PC-3 (cell line): ENCODE measurements around the gene SLC8A1. TPM values are rescaled to one million over a fixed set of nuclear protein-coding genes. Genes with fewer than 3 reads are reported as not detected.
A peak's percentile ranks its signal among the peaks of the same experiment; 100 is the strongest.

ENCODE experiments used
- ATAC-seq: fragments of 200-7000 bp; cut with Tn5 transposase; 2 replicates; pipeline ENCODE4 v1.9.1; 2020; ENCODE audit warnings: mild to moderate bottlenecking, moderate library complexity
- BruUV-seq: library from RNA; stranded (reverse); fragments of 400-500 nt; replicated peaks from 2 replicates; lab custom pipeline; 2021; lab: Mats Ljungman, UMichigan
- CTCF ChIA-PET: fragments of 300-600 bp; sonication (Branson Sonifier 250); formaldehyde crosslinking; loops from one replicate; lab custom pipeline; 2022; ENCODE audit warnings: antibody characterized with exemption; lab: Charles Lee
- POLR2A ChIA-PET: fragments of 300-600 bp; sonication (Branson Sonifier 250); formaldehyde crosslinking; loops from one replicate; lab custom pipeline; 2022; ENCODE audit warnings: antibody characterized with exemption; ENCODE audit not compliant: unreplicated experiment; lab: Charles Lee
- DNase-seq: peaks from one replicate; pipeline ENCODE4 v3.0.0-alpha.2; 2015
- H2AFZ ChIP-seq: fragments of 300-600 bp; sonication (generic); 2 replicates; pipeline ENCODE4 v1.6.0; 2016; ENCODE audit warnings: antibody characterized with exemption, low read length
- H3F3A ChIP-seq: fragments of 300-600 bp; sonication (generic); one replicate; pipeline ENCODE4 v1.6.0; 2017; ENCODE audit warnings: antibody characterized with exemption, low read length, control low read depth, mild to moderate bottlenecking; ENCODE audit not compliant: unreplicated experiment
- H3K27ac ChIP-seq: fragments of 300-600 bp; sonication (generic); 2 replicates; pipeline ENCODE4 v1.5.1; 2016; ENCODE audit warnings: mild to moderate bottlenecking, low read length
- H3K27me3 ChIP-seq: fragments of 300-600 bp; sonication (generic); 2 replicates; pipeline ENCODE4 v1.6.1; 2016; ENCODE audit warnings: low read length, mixed read lengths
- H3K36me3 ChIP-seq: fragments of 300-600 bp; sonication (generic); 2 replicates; pipeline ENCODE4 v1.6.1; 2016; ENCODE audit warnings: low read depth, mixed run types, low read length, mixed read lengths
- H3K4me1 ChIP-seq: fragments of 300-600 bp; sonication (generic); 2 replicates; pipeline ENCODE4 v1.5.1; 2016; ENCODE audit warnings: low read length; ENCODE audit not compliant: insufficient read depth
- H3K4me2 ChIP-seq: fragments of 300-600 bp; sonication (generic); 2 replicates; pipeline ENCODE4 v1.6.0; 2016; ENCODE audit warnings: low read length
- H3K4me3 ChIP-seq: fragments of 300-600 bp; sonication (generic); 2 replicates; pipeline ENCODE4 v1.5.1; 2016; ENCODE audit warnings: mild to moderate bottlenecking, low read length, mixed read lengths
- H3K79me2 ChIP-seq: fragments of 300-600 bp; sonication (generic); 2 replicates; pipeline ENCODE4 v1.6.1; 2017; ENCODE audit warnings: low read length, mixed read lengths
- H3K9ac ChIP-seq: fragments of 300-600 bp; sonication (generic); 2 replicates; pipeline ENCODE4 v1.6.0; 2016; ENCODE audit warnings: mild to moderate bottlenecking, low read length
- H3K9me2 ChIP-seq: fragments of 300-600 bp; sonication (generic); replicated peaks from 2 replicates; pipeline ENCODE4 v1.6.1; 2016; ENCODE audit warnings: mixed run types, low read length, mixed read lengths
- H3K9me3 ChIP-seq: fragments of 300-600 bp; sonication (generic); 2 replicates; pipeline ENCODE4 v1.6.1; 2016; ENCODE audit warnings: low read length, mixed read lengths
- H4K20me1 ChIP-seq: fragments of 300-600 bp; sonication (generic); 2 replicates; pipeline ENCODE4 v1.6.1; 2016; ENCODE audit warnings: low read length, mixed read lengths
- EZH2 ChIP-seq: fragments of 300-600 bp; sonication (generic); IDR thresholded peaks from one replicate; pipeline ENCODE4 v1.6.1; 2017; ENCODE audit warnings: antibody characterized with exemption, mild to moderate bottlenecking, low read length; ENCODE audit not compliant: unreplicated experiment
- EZH2phosphoT487 ChIP-seq: fragments of 300-600 bp; sonication (generic); IDR thresholded peaks from 2 replicates; pipeline ENCODE4 v1.6.1; 2018; ENCODE audit warnings: mild to moderate bottlenecking, antibody characterized with exemption, low read length, borderline replicate concordance
- intact Hi-C: fragments of 100-400 bp; cut with micrococcal nuclease; formaldehyde crosslinking; loops from 2 replicates; pipeline ENCODE4 v1.9.0; 2023
- total RNA-seq: library from RNA; depleted of rRNA; stranded (reverse); fragments of >200 nt; gene quantifications from 2 replicates; pipeline ENCODE4 v1.2.3, GENCODE V29; 2014
- TF ChIP-seq, protein P1 (sequence below): fragments of 300-600 bp; sonication (generic); conservative IDR thresholded peaks from 2 replicates; pipeline ENCODE4 v1.5.1; 2017; ENCODE audit warnings: antibody characterized with exemption, low read depth, mild to moderate bottlenecking, low read length

SLC8A1 gene
- total RNA-seq, 1 experiment from 2014 or later: 1.3 TPM

DNA sequence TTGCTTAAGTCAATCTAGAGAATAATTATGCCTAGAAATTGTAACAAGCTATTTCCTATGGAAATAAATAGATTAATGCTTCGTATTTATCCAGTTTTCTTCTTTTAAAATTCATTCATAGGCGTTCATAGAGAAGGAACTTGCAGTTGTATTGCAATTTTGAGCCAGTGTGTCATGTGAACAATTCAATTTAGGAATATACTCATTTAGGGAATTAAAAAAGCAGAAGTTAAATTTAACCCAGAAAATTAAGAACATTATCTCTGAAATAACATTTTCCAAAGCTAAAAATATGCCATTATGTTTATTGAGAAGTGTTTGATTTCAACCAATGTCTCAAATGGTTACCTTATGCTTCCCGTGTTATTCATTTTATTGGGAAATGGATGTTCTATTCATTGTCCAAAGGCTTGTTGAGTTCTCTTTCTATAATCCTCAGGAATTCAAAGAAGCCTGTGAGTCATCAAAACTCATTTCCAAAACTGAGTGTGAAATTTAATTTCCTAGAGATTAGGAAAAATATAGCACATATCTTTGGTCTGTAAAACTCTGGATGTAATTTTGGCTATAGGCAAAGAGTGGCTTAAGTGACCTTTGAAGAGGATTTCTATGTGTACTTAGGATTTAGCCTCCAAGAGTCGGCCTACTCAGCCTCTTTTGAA is 99.7 kb downstream of the SLC8A1 start:
- Histone ChIP-seq H3K9ac (no peak overlapping the region), H3K4me3 (no peak overlapping the region), H3K4me2 (no peak overlapping the region), H3K27me3 (no peaks in the 10 kb centered on the region), H4K20me1 (no peaks in the 10 kb centered on the region), H3K27ac (no peak overlapping the region), H3K9me3 (no peaks in the 10 kb centered on the region), H3K79me2 (no peaks in the 10 kb centered on the region), H3F3A (no peaks in the 10 kb centered on the region), H3K36me3 (no peaks in the 10 kb centered on the region), H3K9me2 (no peaks in the 10 kb centered on the region), H2AFZ (no peak overlapping the region), H3K4me1 (0 out of 2 replicates have a peak, but pooled peaks cover 3% of the 10 kb centered on the region)
- CTCF ChIA-PET: no interaction called here
- BruUV-seq: no TSS peak
- POLR2A ChIA-PET: interaction anchor here (0.7 kb wide), 1 partner anchor 79 kb away, joined by 7 read pairs; no protein-coding TSS in a partner anchor
- TF ChIP-seq, protein P1, sequence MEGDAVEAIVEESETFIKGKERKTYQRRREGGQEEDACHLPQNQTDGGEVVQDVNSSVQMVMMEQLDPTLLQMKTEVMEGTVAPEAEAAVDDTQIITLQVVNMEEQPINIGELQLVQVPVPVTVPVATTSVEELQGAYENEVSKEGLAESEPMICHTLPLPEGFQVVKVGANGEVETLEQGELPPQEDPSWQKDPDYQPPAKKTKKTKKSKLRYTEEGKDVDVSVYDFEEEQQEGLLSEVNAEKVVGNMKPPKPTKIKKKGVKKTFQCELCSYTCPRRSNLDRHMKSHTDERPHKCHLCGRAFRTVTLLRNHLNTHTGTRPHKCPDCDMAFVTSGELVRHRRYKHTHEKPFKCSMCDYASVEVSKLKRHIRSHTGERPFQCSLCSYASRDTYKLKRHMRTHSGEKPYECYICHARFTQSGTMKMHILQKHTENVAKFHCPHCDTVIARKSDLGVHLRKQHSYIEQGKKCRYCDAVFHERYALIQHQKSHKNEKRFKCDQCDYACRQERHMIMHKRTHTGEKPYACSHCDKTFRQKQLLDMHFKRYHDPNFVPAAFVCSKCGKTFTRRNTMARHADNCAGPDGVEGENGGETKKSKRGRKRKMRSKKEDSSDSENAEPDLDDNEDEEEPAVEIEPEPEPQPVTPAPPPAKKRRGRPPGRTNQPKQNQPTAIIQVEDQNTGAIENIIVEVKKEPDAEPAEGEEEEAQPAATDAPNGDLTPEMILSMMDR: no peak
- no peak for TF ChIP-seq EZH2phosphoT487
- no peak for TF ChIP-seq EZH2
- ATAC-seq (0 out of 2 replicates have a peak, but pooled peaks have one; percentile 20), DNase-seq (peak; percentile 36)
- intact Hi-C loops: no loop called here

DNA sequence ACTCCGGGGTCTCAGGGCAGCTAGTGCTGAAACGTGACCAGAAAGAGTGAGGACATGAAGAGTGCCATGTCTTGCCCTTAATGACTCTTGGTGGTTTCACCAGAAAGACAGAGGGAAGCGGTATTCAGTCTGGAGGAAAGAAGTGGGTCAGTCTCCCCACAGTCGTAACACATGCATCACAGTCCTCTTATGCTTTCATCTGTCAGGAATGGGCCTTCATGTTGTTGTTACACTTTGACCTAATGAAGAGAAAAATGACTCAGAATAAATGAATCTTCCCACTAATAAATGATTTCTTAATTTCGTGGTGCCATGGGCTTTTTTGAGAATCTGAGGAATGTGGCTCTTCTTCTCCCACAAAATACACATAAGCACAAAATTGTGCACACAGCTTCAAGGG is 103.2 kb downstream of the SLC8A1 start:
- ATAC-seq: no peak
- DNase-seq: no peak
- CTCF ChIA-PET: no interaction called here

More for the DNA sequence above, 103.2 kb downstream of the SLC8A1 start:
- intact Hi-C loops: no loop called here
- Histone ChIP-seq H3F3A (no peaks in the 10 kb centered on the region), H2AFZ (no peak overlapping the region), H3K9ac (no peak overlapping the region), H3K4me2 (no peak overlapping the region), H3K4me3 (no peak overlapping the region), H3K9me2 (no peaks in the 10 kb centered on the region), H4K20me1 (no peaks in the 10 kb centered on the region), H3K4me1 (0 out of 2 replicates have a peak, but pooled peaks cover 3% of the 10 kb centered on the region), H3K9me3 (no peaks in the 10 kb centered on the region), H3K27ac (no peak overlapping the region), H3K79me2 (no peaks in the 10 kb centered on the region), H3K27me3 (no peaks in the 10 kb centered on the region), H3K36me3 (no peaks in the 10 kb centered on the region)
- TF ChIP-seq EZH2phosphoT487: no peak
- no peak for TF ChIP-seq EZH2
- TF ChIP-seq, protein P1: no peak
- POLR2A ChIA-PET: no interaction called here
- BruUV-seq: no TSS peak
